Activated naive CD4-positive, alpha-beta T cell treated with anti-CD3 and anti-CD28 coated beads for 36 hours (primary cell): ENCODE measurements around the gene DDX1. TPM values are rescaled to one million over a fixed set of nuclear protein-coding genes. Genes with fewer than 3 reads are reported as not detected.

ENCODE experiments used
- CTCF ChIA-PET: fragments of 350-600 bp; sonication (Branson Sonifier 250); formaldehyde crosslinking; loops from one replicate; lab custom pipeline; 2021; ENCODE audit warnings: antibody characterized with exemption; lab: Charles Lee
- DNase-seq: peaks from one replicate; pipeline ENCODE4 v3.0.0-alpha.2; 2020
- H3K27ac Mint-ChIP-seq: one replicate; pipeline ENCODE4 v1.8.0; 2021; ENCODE audit warnings: mild to moderate bottlenecking, mixed read lengths
- H3K27me3 Mint-ChIP-seq: one replicate; pipeline ENCODE4 v1.8.0; 2021; ENCODE audit warnings: low read depth, mixed read lengths
- H3K36me3 Mint-ChIP-seq: one replicate; pipeline ENCODE4 v1.8.0; 2021; ENCODE audit warnings: low read depth, mixed read lengths
- H3K4me1 Mint-ChIP-seq: one replicate; pipeline ENCODE4 v1.8.0; 2021; ENCODE audit warnings: low read depth, mixed read lengths
- H3K4me3 Mint-ChIP-seq: one replicate; pipeline ENCODE4 v1.8.0; 2021; ENCODE audit warnings: mild to moderate bottlenecking, moderate library complexity, mixed read lengths
- H3K9me3 Mint-ChIP-seq: one replicate; pipeline ENCODE4 v1.8.0; 2021; ENCODE audit warnings: mixed read lengths
- intact Hi-C: fragments of 100-400 bp; cut with micrococcal nuclease; formaldehyde crosslinking; loops from one replicate; pipeline ENCODE4 v1.15.1; 2023
- total RNA-seq, 2 experiments: library from RNA; stranded (reverse); gene quantifications; one replicate each; pipeline ENCODE4 v1.2.3, GENCODE V29; 2021

DDX1 gene
- total RNA-seq, 2 experiments from 2014 or later = 61.7 to 64.1 TPM

DNA sequence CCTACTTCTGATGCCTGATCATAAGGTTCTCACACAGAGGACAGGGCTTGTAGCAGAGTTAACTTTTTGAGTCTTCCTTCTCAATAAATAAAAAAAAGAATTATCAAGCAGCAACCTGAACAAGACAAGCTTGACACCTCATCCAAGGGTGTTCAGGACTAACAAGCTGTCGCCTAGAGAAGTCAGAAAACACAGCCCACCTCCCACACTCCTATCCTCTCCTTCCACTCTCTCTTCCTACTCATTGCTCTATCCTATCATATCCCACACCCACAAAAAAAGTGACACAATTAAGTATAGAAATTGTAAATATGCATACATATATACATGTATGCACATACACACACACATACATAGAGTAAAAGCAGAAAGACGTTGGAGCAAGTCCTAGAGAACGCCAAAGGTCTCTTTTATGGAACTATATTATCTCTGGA, 35.9 kb upstream of the DDX1 start:
- H3K36me3 Mint-ChIP-seq = peaks cover 12% of the 10 kb centered on the region
- intact Hi-C loops = no loop called here
- peaks cover 20% of the 10 kb centered on the region for H3K4me1 Mint-ChIP-seq
- H3K27ac Mint-ChIP-seq = no peak overlapping the region
- no peaks in the 10 kb centered on the region for H3K9me3 Mint-ChIP-seq
- no peak for DNase-seq
- no peak overlapping the region for H3K4me3 Mint-ChIP-seq
- H3K27me3 Mint-ChIP-seq = no peaks in the 10 kb centered on the region
- CTCF ChIA-PET = no interaction called here

DNA sequence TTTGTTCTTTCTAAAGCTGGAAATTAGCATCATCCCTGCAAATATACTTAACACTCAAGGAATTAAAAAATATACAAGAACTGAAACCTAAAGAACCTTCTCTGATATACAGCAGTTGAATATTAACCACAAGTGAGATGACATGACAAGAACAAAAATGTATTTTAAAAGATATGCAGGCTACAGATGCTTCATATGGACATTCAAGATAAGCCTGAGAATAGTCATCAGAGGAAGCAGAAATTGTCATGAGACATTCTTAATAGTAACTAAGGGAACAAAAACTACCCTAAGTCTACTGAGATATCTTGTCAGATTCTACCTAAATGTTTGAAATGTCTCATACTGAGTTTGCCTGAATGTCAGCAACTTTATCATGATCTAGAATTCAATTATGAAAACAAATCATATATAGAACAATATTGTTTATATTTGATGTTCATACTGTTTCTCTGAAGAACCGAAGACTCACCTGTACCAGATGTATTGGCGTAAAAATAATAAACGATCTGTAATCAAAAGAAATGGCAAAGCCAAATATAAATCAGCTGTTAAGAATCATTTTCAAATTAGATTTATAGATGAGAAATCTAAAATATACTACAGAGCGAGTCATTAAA, 35.2 kb upstream of the DDX1 start:
- Mint-ChIP-seq H3K36me3 (peaks cover 12% of the 10 kb centered on the region), H3K4me1 (peaks cover 20% of the 10 kb centered on the region), H3K27me3 (no peaks in the 10 kb centered on the region), H3K4me3 (no peak overlapping the region), H3K27ac (no peak overlapping the region), H3K9me3 (no peaks in the 10 kb centered on the region)
- DNase-seq = no peak
- CTCF ChIA-PET = no interaction called here
- intact Hi-C loops = no loop called here

- Mint-ChIP-seq H3K27me3 (no peaks in the 10 kb centered on the region), H3K4me3 (no peak overlapping the region), H3K36me3 (peaks cover 8% of the 10 kb centered on the region), H3K27ac (no peak overlapping the region), H3K9me3 (no peaks in the 10 kb centered on the region), H3K4me1 (peaks cover 30% of the 10 kb centered on the region)
- intact Hi-C loops = no loop called here
- CTCF ChIA-PET = interaction anchor here (1.0 to 1.1 kb wide), 2 partner anchors 19 to 30 kb away, joined by 3 to 6 read pairs; no protein-coding TSS in a partner anchor
- no peak for DNase-seq
Observed at GRCh38 chr2:15557887-15558311, 33.8 kb upstream of the DDX1 start.

- Mint-ChIP-seq H3K4me3 (peak overlapping the region; percentile 57), H3K27ac (no peak overlapping the region), H3K27me3 (no peaks in the 10 kb centered on the region), H3K9me3 (no peaks in the 10 kb centered on the region), H3K36me3 (peaks cover 4% of the 10 kb centered on the region), H3K4me1 (peaks cover 32% of the 10 kb centered on the region)
- no peak for DNase-seq
- CTCF ChIA-PET = interaction anchor here (0.6 to 3.2 kb wide), 2 partner anchors 17 to 19 kb away, joined by 4 to 21 read pairs; no protein-coding TSS in a partner anchor
- intact Hi-C loops = no loop called here
Observed at GRCh38 chr2:15559379-15560139, 32.1 kb upstream of the DDX1 start.

DNA sequence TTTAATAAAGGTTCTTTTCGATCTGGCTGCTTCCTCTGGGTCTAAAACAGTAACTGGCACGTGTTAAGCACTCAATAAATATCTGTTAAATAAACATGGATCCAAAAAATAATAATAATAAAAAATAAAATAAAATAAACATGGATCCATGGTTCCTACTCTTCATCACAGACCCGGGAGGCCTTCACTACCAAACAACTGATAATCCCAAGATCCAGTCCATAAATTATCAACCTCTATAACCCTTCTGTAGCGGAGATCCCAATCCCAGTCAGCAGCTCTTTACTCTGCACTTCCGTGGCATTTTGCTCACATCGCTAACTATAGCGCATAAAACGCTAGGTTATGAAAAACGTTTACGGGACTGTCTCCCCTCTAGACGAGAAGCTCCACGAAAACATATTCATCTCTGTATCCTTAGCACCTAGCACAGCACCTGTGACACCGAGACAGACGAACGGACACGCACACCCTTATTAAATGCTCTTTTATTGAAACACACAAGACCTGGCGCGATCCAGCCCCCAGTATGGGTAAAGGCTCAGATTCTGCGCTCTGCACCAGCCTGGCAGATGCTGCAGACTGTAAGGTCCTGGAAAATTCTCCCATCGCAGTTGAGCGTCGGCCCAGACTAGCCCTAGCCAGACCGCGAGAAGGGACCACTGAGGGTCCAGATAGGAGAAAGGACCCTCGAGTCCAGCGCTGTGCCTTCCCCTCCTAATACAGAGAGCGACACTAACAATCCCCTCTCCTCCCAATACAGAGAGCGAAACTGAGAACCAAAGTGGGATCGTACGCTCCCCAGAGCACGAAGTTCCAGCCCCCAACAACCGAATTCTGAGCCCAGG, 31.3 kb upstream of the DDX1 start:
- Mint-ChIP-seq H3K27me3 (no peaks in the 10 kb centered on the region), H3K4me1 (peaks cover 32% of the 10 kb centered on the region), H3K36me3 (peaks cover 2% of the 10 kb centered on the region), H3K27ac (peak overlapping the region; percentile 92), H3K4me3 (peak overlapping the region; percentile 98), H3K9me3 (no peaks in the 10 kb centered on the region)
- intact Hi-C loops = no loop called here
- DNase-seq = peak; percentile 19
- CTCF ChIA-PET = interaction anchor here (0.6 to 3.2 kb wide), 3 partner anchors 13 to 19 kb away, joined by 4 to 21 read pairs (median 8); no protein-coding TSS in a partner anchor

GRCh38 chr2:15560988-15561573, 30.6 kb upstream of the DDX1 start, which contains the start of gene NBAS:
TSS of gene NBAS (minus strand) at chr2:15561334. CDS start at chr2:15561304, 30 bp downstream.
- CTCF ChIA-PET = interaction anchor here (1.3 to 3.2 kb wide), 4 partner anchors 10 to 28 kb away, joined by 3 to 21 read pairs (median 7); no protein-coding TSS in a partner anchor
- DNase-seq = peak; percentile 94
- Mint-ChIP-seq H3K27me3 (no peaks in the 10 kb centered on the region), H3K4me1 (peaks cover 32% of the 10 kb centered on the region), H3K27ac (peak within 1 kb of the TSS; percentile 92), H3K4me3 (peak within 1 kb of the TSS; percentile 98), H3K36me3 (no peaks in the 10 kb centered on the region), H3K9me3 (no peaks in the 10 kb centered on the region)
- intact Hi-C loops = loop anchor here (1.0 kb wide), 4 partner anchors 16 to 419 kb away; partner anchors contain the start of gene DDX1

DNA sequence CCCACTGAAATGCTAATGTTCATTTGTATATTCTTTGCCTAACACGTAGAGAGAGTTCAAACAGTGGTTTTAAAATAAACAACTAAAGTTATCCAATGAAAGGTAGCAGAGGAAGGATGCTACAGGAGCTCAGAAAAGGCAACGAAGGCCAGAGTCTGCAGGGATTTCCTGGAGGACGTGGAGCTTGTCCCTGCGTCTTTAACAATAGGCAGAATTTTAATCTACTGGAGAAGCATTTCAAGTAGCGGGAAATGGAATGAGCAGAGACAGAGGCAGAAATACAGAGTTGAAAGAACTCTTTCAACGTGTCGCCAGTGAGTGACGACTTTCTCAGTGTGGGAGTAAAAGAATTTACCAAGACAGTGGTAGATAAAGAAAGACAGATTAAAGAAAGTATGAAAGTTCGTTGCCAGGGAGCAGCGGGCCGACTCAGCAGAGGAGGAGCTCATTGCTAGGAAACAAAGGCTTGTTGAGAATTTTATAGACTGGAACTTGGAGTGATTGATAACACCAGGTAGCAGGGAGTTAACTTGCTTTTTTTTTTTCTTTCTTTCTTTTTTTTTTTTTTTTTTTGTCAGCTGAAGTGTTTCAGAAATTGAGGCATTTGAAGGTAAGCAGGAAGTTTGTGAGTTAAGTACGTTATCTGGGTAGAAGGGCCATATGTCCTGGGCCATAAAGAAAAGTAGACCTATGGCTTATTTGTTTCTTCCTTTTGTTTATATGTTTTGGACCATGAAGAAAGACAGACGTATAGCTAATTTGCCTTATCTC, 29.9 kb upstream of the DDX1 start:
- peaks cover 32% of the 10 kb centered on the region for H3K4me1 Mint-ChIP-seq
- no peaks in the 10 kb centered on the region for H3K36me3 Mint-ChIP-seq
- H3K4me3 Mint-ChIP-seq = peak overlapping the region; percentile 98
- H3K27me3 Mint-ChIP-seq = no peaks in the 10 kb centered on the region
- peak; percentile 66 for DNase-seq
- CTCF ChIA-PET = interaction anchor here (0.7 to 3.2 kb wide), 6 partner anchors 10 to 252 kb away, joined by 3 to 21 read pairs (median 4); no protein-coding TSS in a partner anchor
- intact Hi-C loops = loop anchor here (1.0 kb wide), 5 partner anchors 16 to 419 kb away; partner anchors contain the start of gene DDX1
- H3K27ac Mint-ChIP-seq = peak overlapping the region; percentile 92
- H3K9me3 Mint-ChIP-seq = no peaks in the 10 kb centered on the region

- H3K27me3 Mint-ChIP-seq = no peaks in the 10 kb centered on the region
- intact Hi-C loops = loop anchor here (1.0 kb wide), 1 partner anchor 406 kb away; no protein-coding TSS in a partner anchor
- H3K9me3 Mint-ChIP-seq = no peaks in the 10 kb centered on the region
- CTCF ChIA-PET = interaction anchor here (1.1 to 3.2 kb wide), 5 partner anchors 9 to 27 kb away, joined by 3 to 21 read pairs (median 6); no protein-coding TSS in a partner anchor
- H3K27ac Mint-ChIP-seq = peak overlapping the region; percentile 92
- H3K4me1 Mint-ChIP-seq = peaks cover 32% of the 10 kb centered on the region
- no peak for DNase-seq
- H3K36me3 Mint-ChIP-seq = no peaks in the 10 kb centered on the region
- H3K4me3 Mint-ChIP-seq = peak overlapping the region; percentile 98
Observed at GRCh38 chr2:15562354-15563031, 29.2 kb upstream of the DDX1 start.

GRCh38 chr2:15563227-15564100, 28.2 kb upstream of the DDX1 start:
- DNase-seq = no peak
- Mint-ChIP-seq H3K27ac (peak overlapping the region; percentile 27), H3K4me1 (peaks cover 26% of the 10 kb centered on the region), H3K27me3 (no peaks in the 10 kb centered on the region), H3K9me3 (no peaks in the 10 kb centered on the region), H3K36me3 (no peaks in the 10 kb centered on the region), H3K4me3 (no peak overlapping the region)
- intact Hi-C loops = no loop called here
- CTCF ChIA-PET = no interaction called here

GRCh38 chr2:15565392-15565791, 26.3 kb upstream of the DDX1 start:
- H3K4me3 Mint-ChIP-seq = no peak overlapping the region
- CTCF ChIA-PET = interaction anchor here (1.3 kb wide), 1 partner anchor 11 kb away, joined by 9 read pairs; no protein-coding TSS in a partner anchor

More at GRCh38 chr2:15565392-15565791, 26.3 kb upstream of the DDX1 start:
- intact Hi-C loops = no loop called here
- Mint-ChIP-seq H3K36me3 (no peaks in the 10 kb centered on the region), H3K27me3 (no peaks in the 10 kb centered on the region), H3K27ac (no peak overlapping the region), H3K9me3 (no peaks in the 10 kb centered on the region), H3K4me1 (peaks cover 11% of the 10 kb centered on the region)
- DNase-seq = no peak
